Kidney epithelial cell (primary cell): ENCODE results near the gene CBS. TPM values are rescaled to one million over a fixed set of nuclear protein-coding genes. Genes with fewer than 3 reads are reported as not detected.

ENCODE experiments used
- DNase-seq: peaks from one replicate; pipeline ENCODE4 v3.0.0-alpha.2; 2010; ENCODE audit warnings: low read depth
- H3K27me3 ChIP-seq: 2 replicates; pipeline ENCODE4 v1.6.0; 2011; ENCODE audit warnings: low read length; ENCODE audit not compliant: control insufficient read depth, insufficient read depth
- H3K36me3 ChIP-seq: 2 replicates; pipeline ENCODE4 v1.5.1; 2011; ENCODE audit warnings: low read length; ENCODE audit not compliant: control insufficient read depth, insufficient read depth
- H3K4me3 ChIP-seq: 2 replicates; pipeline ENCODE4 v1.5.1; 2011; ENCODE audit warnings: low read depth, mild to moderate bottlenecking, control low read depth, low read length
- CTCF ChIP-seq: IDR thresholded peaks from 2 replicates; pipeline ENCODE4 v1.5.1; 2011; ENCODE audit warnings: mild to moderate bottlenecking, moderate library complexity, low read length, control low read depth, inconsistent platforms; ENCODE audit not compliant: insufficient read depth, poor library complexity, severe bottlenecking
- total RNA-seq: library from RNA; depleted of rRNA; stranded (reverse); fragments of >200 nt; gene quantifications from 2 replicates; pipeline ENCODE4 v1.2.3, GENCODE V29; 2015

The CBS gene
- total RNA-seq, 1 donor from 2014 or later = 125 TPM

- no peak overlapping the region for H3K4me3 ChIP-seq
- DNase-seq = no peak
- H3K36me3 ChIP-seq = peaks cover 3% of the 10 kb centered on the region
- TF ChIP-seq CTCF = no peak
- H3K27me3 ChIP-seq = no peaks in the 10 kb centered on the region
These were observed 52.5 kb downstream of the CBS start for GRCh38 chr21:43023175-43023574.

- TF ChIP-seq CTCF = no peak
- no peak for DNase-seq
- no peaks in the 10 kb centered on the region for H3K27me3 ChIP-seq
- H3K4me3 ChIP-seq = no peak overlapping the region
- H3K36me3 ChIP-seq = peaks cover 1% of the 10 kb centered on the region
These were observed 53.7 kb downstream of the CBS start for GRCh38 chr21:43021756-43022600.

- Histone ChIP-seq H3K4me3 (no peak overlapping the region), H3K27me3 (no peaks in the 10 kb centered on the region), H3K36me3 (peaks cover 1% of the 10 kb centered on the region)
- TF ChIP-seq CTCF = no peak
- DNase-seq = no peak
These were observed 54.4 kb downstream of the CBS start for GRCh38 chr21:43021191-43021590.

GRCh38 chr21:43020771-43021170 is 54.9 kb downstream of the CBS start:
- DNase-seq = no peak
- TF ChIP-seq CTCF = no peak
- Histone ChIP-seq H3K27me3 (no peaks in the 10 kb centered on the region), H3K36me3 (peaks cover 1% of the 10 kb centered on the region), H3K4me3 (no peak overlapping the region)

- H3K36me3 ChIP-seq = peaks cover 1% of the 10 kb centered on the region
- H3K27me3 ChIP-seq = no peaks in the 10 kb centered on the region
- TF ChIP-seq CTCF = no peak
- DNase-seq = no peak
- no peak overlapping the region for H3K4me3 ChIP-seq
These were observed 55.5 kb downstream of the CBS start for GRCh38 chr21:43020177-43020576.

- Histone ChIP-seq H3K4me3 (no peak overlapping the region), H3K36me3 (peaks cover 1% of the 10 kb centered on the region), H3K27me3 (no peaks in the 10 kb centered on the region)
- no peak for TF ChIP-seq CTCF
- DNase-seq = no peak
These were observed 57.1 kb downstream of the CBS start for GRCh38 chr21:43018519-43018918.
